Lung (tissue), 12 donors: ENCODE data around the gene GPX5. TPM values are rescaled to one million over a fixed set of nuclear protein-coding genes. Genes with fewer than 3 reads are reported as not detected.

ENCODE experiments used
- ATAC-seq: fragments of 200-7000 bp; cut with Tn5 transposase; one replicate; pipeline ENCODE4 v1.9.1; 2020; ENCODE audit warnings: moderate number of reproducible peaks; ENCODE audit not compliant: insufficient read depth, low FRiP score
- DNase-seq, 3 donors: peaks; one replicate each; pipeline ENCODE4 v3.0.0-alpha.2; 2013 to 2017
- H3K27ac ChIP-seq, 2 donors: one replicate each; pipeline ENCODE4 v1.5.1; 2013; ENCODE audit warnings: mild to moderate bottlenecking in 2 of 2, moderate library complexity in 2 of 2, control low read depth in 1 of 2, inconsistent platforms in 1 of 2, low read depth in 1 of 2, low read length in 1 of 2
- H3K27me3 ChIP-seq, 3 donors: one replicate each; pipeline ENCODE4 v1.5.1; 2013; ENCODE audit warnings: low read length in 2 of 3; ENCODE audit not compliant: control insufficient read depth in 3 of 3, insufficient read depth in 3 of 3
- H3K36me3 ChIP-seq, 4 donors: one replicate each; pipeline ENCODE4 v1.5.1; 2013; ENCODE audit warnings: low read length in 4 of 4, mild to moderate bottlenecking in 1 of 4, moderate library complexity in 1 of 4; ENCODE audit not compliant: control insufficient read depth in 4 of 4, insufficient read depth in 4 of 4
- H3K4me1 ChIP-seq, 5 donors: one replicate each; pipeline ENCODE4 v1.5.1; 2013; ENCODE audit warnings: low read length in 5 of 5, mild to moderate bottlenecking in 2 of 5, moderate library complexity in 1 of 5; ENCODE audit not compliant: control insufficient read depth in 5 of 5, insufficient read depth in 5 of 5
- H3K4me3 ChIP-seq: one replicate; pipeline ENCODE4 v1.5.1; 2013; ENCODE audit warnings: mild to moderate bottlenecking, control low read depth, moderate library complexity
- H3K9ac ChIP-seq, 2 donors: one replicate each; pipeline ENCODE4 v1.5.1; 2013; ENCODE audit warnings: low read length in 2 of 2, control low read depth in 1 of 2; ENCODE audit not compliant: insufficient read depth in 1 of 2
- H3K9me3 ChIP-seq, 4 donors: one replicate each; pipeline ENCODE4 v1.5.1; 2013; ENCODE audit warnings: low read length in 3 of 4, mild to moderate bottlenecking in 1 of 4, moderate library complexity in 1 of 4; ENCODE audit not compliant: control insufficient read depth in 4 of 4, insufficient read depth in 3 of 4
- CTCF ChIP-seq: IDR thresholded peaks from 2 replicates; pipeline ENCODE4 v1.5.1; 2012; ENCODE audit warnings: mild to moderate bottlenecking; ENCODE audit errors: control extremely low read depth, extremely low read depth
- WGBS, 2 donors: extraction: QIAGEN DNeasy Blood & Tissue Kit; methylation state at CpG; one replicate each; pipeline ENCODE4 v1.1.7; 2013; 5-methylcytosine and 5-hydroxymethylcytosine counted together
- polyA plus RNA-seq, 2 donors: library from polyadenylated mRNA; stranded (reverse); fragments of 200-250 nt; gene quantifications; one replicate each; pipeline ENCODE4 v1.2.1, GENCODE V29; 2013
- total RNA-seq, 2 donors: library from RNA; depleted of rRNA in 1 of 2; stranded (reverse); fragments of >200 nt in 1 of 2; gene quantifications; one replicate each; pipeline ENCODE4 v1.2.1, GENCODE V29; 2014 to 2021
- donor health status: control.
- donor health status: control.
- donor health status: Bipolar disorder and iron deficiency.
- donor health status: healthy.
- donor health status: DM: yes; HTN: yes; CAD: no.

GPX5 gene
- total and polyA plus RNA-seq, 4 donors: not detected

GRCh38 chr6:28568515-28569108, 42.9 kb downstream of the GPX5 start:
- Histone ChIP-seq H3K4me1 (no peaks in the 10 kb centered on the region), H3K36me3 (no peaks in the 10 kb centered on the region), H3K27me3 (no peaks in the 10 kb centered on the region), H3K9me3 (no peaks in the 10 kb centered on the region), H3K27ac (no peak overlapping the region), H3K9ac (no peak overlapping the region), H3K4me3 (no peak overlapping the region)
- WGBS, 2 donors: 94 to 96% methylated on average over 4 of the region's 4 CpGs
- ATAC-seq (no peak), DNase-seq (no peak)
- no peak for TF ChIP-seq CTCF

- DNase-seq: no peak
- WGBS, 2 donors: 72 to 74% methylated on average over 2 of the region's 2 CpGs
- Histone ChIP-seq H3K27me3 (no peaks in the 10 kb centered on the region), H3K27ac (no peak overlapping the region), H3K4me1 (no peaks in the 10 kb centered on the region), H3K9ac (no peak overlapping the region), H3K9me3 (no peaks in the 10 kb centered on the region), H3K36me3 (no peaks in the 10 kb centered on the region), H3K4me3 (no peak overlapping the region)
- ATAC-seq: no peak
- TF ChIP-seq CTCF: no peak
Observed at GRCh38 chr6:28569748-28570147, 44.1 kb downstream of the GPX5 start.

- DNase-seq: peak in 2 of 3 donors; percentile 33 to 39
- no peaks in the 10 kb centered on the region for H3K27me3 ChIP-seq
- no peaks in the 10 kb centered on the region for H3K9me3 ChIP-seq
- no peak for TF ChIP-seq CTCF
- H3K4me1 ChIP-seq: peaks cover 0 to 13% (median 0%) of the 10 kb centered on the region in 5 donors
- no peak for ATAC-seq
- no peak overlapping the region for H3K4me3 ChIP-seq
- no peak overlapping the region for H3K9ac ChIP-seq
- H3K27ac ChIP-seq: no peak overlapping the region
- no peaks in the 10 kb centered on the region for H3K36me3 ChIP-seq
Observed at GRCh38 chr6:28580475-28580874, 54.8 kb downstream of the GPX5 start.

- Histone ChIP-seq H3K27me3 (no peaks in the 10 kb centered on the region), H3K9ac (no peak overlapping the region), H3K4me3 (no peak overlapping the region), H3K36me3 (no peaks in the 10 kb centered on the region), H3K27ac (no peak overlapping the region), H3K4me1 (peaks cover 0 to 38% (median 3%) of the 10 kb centered on the region in 5 donors), H3K9me3 (peaks cover 0 to 2% (median 0%) of the 10 kb centered on the region in 4 donors)
- no peak for TF ChIP-seq CTCF
- no peak for DNase-seq
- no peak for ATAC-seq
- 82 to 86% methylated on average over 2 of the region's 2 CpGs for WGBS, 2 donors
Observed at GRCh38 chr6:28583463-28583862, 57.8 kb downstream of the GPX5 start.
